Kidney glomerular epithelial cell (primary cell): Measurements from ENCODE around the gene MESP2.
"Not testable (repeated sequence)": the region's sequence is repeated elsewhere in the genome, so short reads cannot be mapped to it uniquely, and the experiment has no call there.

Source experiments
- DNase-seq: peaks from one replicate; lab custom pipeline; 2025; lab: John Stamatoyannopoulos, UW

Gene MESP2

GRCh38 chr15:89781055-89781454 is 4.9 kb downstream of the MESP2 start:
- DNase-seq: no peak

DNA sequence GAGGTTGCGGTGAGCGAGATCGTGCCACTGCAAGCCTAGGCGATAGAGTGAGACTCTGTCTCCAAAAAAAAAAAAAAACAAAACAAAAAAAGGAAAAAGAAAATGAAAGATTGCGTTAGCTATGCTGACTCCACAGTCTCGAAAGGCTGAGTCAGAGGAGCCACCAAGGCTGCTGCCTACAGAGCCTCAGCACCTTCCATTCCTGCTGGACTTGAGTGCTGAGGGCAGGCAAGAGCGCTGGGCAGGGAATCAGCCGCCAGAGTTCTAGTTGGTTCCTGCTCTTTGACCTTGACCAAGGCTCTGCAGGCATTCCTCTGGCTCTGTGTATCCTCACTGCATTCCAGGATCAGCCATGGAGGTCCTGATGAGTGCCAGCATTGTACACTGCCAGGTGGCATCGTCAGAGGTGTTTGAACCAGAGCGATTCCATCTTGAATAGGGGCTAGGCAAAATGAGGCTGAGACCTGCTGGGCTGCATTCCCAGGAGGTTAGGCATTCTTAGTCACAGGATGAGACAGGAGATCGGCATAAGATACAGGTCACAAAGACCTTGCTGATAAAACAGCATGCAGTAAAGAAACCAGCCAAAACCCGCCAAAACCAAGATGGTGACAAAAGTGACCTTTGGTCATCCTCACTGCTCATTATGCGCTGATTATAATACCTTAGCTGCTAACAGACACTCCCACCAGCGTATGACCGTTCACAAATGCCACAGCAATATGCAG is 5.9 kb downstream of the MESP2 start:
- DNase-seq: peak; percentile 24

GRCh38 chr15:89782619-89782950 is 6.5 kb downstream of the MESP2 start:
- not testable (repeated sequence) for DNase-seq

DNA sequence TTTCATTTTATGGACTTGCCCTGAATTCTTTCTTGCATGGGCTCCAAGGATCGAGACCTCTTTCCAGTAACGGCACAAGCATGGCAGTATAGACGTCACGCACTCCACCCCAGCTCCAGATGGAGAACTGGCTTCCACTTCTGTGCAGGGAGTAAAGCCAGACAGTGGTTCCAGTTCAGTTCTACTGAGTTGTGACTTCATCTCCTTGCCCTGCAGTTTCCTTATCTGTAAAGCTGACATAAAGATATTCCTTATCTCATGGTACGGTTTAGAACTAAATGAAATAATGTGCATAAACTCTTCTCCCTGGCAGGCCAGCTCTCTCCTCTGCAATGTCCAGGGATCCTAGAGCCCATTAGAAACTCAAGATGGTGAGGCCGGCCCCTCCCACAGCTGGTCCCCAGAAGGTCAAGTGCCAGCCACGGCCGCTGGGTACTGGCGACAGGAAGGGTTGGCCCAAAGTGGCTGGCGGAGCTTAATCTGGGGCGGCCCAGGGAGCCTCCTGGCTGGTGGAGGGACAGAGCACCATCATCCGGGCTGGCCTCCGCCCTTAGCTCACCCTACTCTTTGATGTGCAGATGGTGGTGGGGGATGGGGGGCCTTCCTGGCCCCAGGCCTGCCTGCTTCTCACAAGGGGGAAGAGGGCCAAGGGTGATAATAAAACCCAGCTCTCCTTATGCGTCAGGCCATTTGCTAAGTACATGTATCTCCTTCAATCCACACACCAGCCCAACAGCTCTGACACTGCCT is 7.2 kb downstream of the MESP2 start:
- no peak for DNase-seq

DNA sequence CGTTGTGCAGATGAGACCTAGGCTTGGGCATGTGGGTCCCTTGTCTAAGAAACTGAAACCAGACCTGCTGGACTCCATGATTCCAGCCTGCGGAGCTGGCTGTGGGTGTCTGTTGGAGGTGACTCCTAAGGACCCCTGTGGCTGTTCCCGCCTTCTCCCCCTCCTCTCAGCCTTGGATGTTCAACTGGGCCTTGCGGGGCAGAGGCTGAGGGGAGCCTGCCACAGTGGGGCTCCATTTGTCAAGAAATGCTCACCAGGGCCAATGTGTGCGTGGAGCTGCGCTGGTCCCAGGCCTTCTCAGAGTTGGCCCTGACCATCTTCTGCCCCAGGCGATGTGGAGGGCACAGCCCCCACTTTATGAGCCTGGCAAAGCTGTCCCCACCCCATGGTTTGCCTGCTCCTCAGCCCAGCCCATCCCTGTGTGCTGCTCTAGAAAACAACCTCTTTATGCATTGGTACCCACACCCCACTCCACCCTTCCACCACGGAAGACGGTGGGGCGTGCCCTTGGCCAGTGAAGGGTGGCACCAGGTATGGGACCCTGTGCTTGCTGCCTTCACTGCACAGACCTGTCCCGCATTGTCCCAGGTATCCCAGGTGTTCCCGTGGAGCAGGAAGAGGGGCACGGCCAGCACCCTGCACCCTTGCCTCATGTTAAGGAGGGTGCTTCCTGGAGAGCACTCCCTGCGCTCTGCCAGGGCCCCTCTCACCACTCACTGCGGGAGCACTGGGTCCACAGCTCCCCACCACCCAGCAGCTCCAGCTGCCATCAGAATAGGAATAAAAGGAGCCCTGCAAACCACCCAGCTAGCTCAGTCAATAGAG is 7.9 kb downstream of the MESP2 start:
- no peak for DNase-seq

- DNase-seq: no peak
Observed at GRCh38 chr15:89784686-89784960, 8.5 kb downstream of the MESP2 start.

DNA sequence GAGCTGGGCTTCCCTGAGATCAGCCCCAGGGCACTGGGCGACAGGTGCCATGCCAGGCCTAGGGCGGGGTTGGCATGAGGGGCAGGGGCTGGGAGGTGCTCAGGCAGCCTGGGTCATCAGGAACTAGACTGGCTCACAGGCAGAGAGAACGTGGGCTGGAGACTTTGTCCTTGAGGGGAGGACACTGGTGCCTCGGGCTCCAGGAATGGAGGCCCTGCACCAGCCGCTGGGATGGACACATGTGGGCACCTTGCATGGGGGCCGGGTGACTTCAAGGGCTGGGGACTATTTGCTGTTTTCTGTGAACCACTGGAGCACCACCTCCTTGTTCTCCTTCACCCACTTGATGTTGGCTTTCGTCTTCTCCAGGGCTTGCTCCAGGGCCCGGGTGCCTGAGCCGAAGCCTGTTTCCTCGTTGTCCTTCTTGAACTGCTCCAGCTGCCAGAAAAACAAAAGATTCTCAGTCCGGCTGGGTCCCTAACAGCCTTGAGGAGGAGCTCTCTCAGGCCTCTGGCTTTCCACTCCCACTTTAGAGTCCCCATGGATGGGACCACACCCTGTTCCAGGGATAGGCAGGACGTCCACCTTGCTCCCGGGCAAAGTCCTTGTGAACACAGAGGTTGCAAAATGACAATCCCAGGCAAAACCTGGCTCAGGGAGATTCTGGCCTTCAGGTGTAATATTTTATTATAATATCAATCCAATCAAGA is 9.1 kb downstream of the MESP2 start:
- no peak for DNase-seq

DNA sequence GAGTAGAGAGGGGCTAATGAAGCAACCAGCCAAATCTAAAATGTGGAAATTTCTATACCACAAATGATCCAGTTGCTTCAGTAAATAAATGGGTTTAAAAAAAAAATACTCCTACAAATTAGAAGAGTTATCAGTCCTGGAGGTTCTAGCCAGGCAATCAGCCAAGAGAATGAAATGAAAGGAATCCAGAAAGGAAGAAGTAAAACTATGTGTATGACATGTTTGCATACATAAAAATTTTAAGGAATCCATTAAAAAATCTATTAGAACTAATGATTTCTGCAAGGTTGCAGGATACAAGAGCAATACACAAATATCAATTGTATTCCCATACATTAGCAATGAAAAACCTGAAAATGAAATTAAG is 9.6 kb downstream of the MESP2 start:
- no peak for DNase-seq

DNA sequence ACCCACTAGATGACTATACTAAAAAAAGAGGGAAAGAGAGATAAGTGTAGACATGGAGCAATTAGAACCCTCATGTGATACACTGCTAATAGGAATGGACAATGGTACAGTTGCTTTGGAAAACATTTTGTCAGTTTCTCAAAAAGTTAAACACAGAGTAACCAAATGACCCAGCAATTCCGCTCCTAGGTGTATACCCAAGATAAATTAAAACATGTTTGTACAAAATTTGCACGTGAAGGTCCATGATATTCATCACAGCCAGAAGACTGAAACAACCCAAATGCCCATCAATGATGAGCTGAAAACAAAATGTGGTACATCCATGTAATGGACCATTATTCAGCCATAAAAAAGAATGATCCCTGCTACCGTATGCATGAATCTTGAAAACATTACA is 11.8 kb downstream of the MESP2 start:
- DNase-seq: no peak

DNA sequence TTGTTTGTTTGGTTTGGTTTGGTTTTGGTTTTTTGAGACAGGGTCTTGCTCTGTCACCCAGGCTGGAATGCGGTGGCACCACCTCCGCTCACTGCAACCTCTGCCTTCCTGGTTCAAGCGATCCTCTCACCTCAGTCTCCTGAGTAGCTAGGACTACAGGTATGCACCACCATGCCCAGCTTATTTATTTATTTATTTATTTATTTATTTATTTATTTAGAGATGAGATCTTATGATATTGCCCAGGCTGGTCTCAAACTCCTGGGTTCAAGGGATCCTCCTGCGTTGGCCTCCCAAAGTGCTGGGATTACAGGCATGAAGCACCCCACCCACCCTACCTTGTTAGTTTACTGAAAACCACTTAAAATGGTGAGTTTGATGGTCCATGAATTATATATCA is 12.5 kb downstream of the MESP2 start:
- not testable (repeated sequence) for DNase-seq

- no peak for DNase-seq
Observed at GRCh38 chr15:89790206-89790605, 14.1 kb downstream of the MESP2 start.

GRCh38 chr15:89790661-89791060 is 14.5 kb downstream of the MESP2 start:
- no peak for DNase-seq

- no peak for DNase-seq
Observed at GRCh38 chr15:89792106-89792805, 16.1 kb downstream of the MESP2 start.

DNA sequence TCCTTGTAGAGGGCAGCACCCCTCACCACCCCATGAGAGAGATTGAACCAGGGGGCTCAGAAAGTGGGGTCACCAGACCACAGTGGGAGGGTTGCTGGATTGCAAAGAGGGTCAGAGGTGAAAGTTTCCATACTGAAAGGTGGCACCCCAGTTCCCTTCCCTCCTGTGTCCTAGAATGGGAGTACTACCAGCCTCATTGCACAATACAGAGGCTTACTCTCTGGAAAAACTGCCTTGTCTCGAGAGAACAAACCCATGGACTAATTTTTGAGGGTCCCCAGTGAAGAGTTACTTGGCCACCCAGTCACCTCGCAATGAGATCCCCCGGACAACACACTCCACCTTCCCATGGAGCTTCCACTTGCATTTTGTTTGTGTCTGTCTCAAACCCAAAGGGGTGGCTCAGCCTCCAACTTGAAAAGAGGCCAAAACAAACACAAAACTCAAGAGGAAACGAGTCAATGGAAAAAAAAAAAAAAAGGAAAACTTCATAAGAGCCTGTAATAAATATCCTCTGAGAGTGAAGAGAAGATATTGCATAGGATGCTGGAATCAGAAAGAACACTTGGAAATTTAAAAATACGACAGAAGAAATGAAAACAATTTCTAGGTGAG is 18.6 kb downstream of the MESP2 start:
- DNase-seq: no peak

DNA sequence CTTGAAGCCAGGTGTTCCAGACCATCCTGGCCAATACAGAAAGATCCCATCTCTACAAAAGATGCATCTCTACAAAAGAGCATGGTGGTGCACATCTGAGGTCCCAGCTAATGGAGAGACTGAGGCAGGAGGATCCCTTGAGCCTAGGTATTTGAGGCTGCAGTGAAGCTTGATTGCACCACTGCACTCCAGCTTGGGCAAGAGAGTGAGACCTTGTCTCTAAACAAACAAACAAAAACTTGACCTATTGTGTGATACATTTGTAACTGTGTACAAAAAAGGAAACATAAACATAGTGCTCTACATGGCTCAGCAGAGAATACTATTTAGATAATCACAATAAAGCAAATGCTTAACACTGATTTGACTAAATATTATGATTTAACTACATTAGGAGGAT is 19.9 kb downstream of the MESP2 start:
- no peak for DNase-seq

DNA sequence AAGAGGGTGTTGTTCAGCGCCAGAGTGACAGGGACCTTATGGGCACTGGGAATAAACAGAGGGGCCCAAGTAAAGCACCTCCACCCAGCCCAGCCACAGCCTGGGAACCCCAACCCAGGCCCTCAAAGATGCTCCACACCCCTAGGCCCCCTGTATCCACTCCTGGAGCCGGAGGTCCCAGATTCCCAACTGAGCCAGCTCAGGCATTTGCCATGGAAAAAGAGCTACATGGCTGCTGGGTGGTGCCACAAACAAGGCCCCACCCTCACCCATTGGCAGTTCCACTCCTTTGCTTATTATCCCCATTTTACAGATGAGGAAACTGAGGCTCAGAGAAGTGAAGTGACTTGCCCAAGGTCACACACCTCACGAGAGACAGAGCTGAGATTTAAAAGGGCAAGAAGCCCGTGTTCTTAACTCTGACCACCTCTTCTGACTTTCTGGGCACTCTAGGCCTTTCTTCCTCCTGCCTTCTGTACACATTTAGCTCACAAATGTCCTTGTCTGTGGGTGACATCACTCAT is 21.6 kb downstream of the MESP2 start:
- DNase-seq: no peak

GRCh38 chr15:89799011-89799911 is 23.1 kb downstream of the MESP2 start:
- DNase-seq: peak; percentile 38

- no peak for DNase-seq
Observed at GRCh38 chr15:89799918-89800498, 23.9 kb downstream of the MESP2 start.

DNA sequence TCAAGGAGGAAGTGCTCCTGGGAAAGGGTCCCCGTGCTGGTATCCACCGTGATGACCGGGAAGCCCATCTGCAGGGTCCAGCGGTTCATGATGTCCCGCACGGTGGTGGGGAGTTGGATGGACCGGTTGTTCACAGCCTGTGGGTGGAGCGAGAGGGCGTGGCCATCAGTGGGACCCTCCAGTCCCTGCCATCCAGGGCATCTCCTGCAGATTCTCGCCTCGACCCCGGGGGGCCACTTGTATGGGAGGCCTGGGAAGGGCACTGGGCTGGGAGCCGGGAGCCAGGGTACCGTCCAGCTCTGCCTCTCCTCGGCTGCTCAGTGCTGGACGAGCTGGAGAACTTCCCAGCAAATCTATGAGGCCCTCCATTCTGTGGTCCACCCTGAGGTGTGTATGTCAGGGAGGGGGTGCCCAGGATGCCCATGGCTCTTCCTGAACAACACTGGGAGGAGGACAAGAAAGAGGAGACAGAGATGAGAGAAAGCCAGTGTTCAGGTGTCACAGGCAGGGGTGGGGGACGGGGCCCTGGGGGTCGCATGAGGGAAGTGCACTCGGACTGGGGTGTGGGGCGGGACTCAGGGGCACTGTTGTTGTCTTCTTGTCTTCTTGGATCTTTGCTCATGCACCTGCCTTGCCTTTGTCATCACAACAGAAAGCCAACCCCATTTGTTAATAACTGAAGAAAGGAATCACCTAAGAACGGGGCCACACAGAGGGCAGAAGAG is 25.5 kb downstream of the MESP2 start:
- no peak for DNase-seq
